K562 (cell line): ENCODE results near the gene POLR2C. TPM values are rescaled to one million over a fixed set of nuclear protein-coding genes. Genes with fewer than 3 reads are reported as not detected.
A peak's percentile ranks its signal among the peaks of the same experiment; 100 is the strongest.

Experiments used
- ATAC-seq: fragments of 200-7000 bp; cut with Tn5 transposase; 3 replicates; pipeline ENCODE4 v1.9.1; 2020; ENCODE audit warnings: moderate library complexity
- BruUV-seq: library from RNA; stranded (reverse); fragments of 400-500 nt; replicated peaks from 2 replicates; lab custom pipeline; 2021; lab: Mats Ljungman, UMichigan
- CTCF ChIA-PET: fragments of 300-600 bp; formaldehyde crosslinking; extraction: SDS; loops from one replicate; lab custom pipeline; 2021; ENCODE audit warnings: low intra/inter-chr PET ratio; lab: Yijun Ruan, JAX
- POLR2A ChIA-PET: fragments of 300-600, 350-650 bp; sonication (Branson Sonifier 250); formaldehyde crosslinking; extraction: SDS; loops from one replicate; lab custom pipeline; 2021; ENCODE audit warnings: antibody characterized with exemption, inconsistent platforms; lab: Yijun Ruan, JAX
- DNase-seq, 4 experiments: peaks; one replicate each; pipeline versions ENCODE4 v3.0.0 to v3.0.0-alpha.2; 2011 to 2018; ENCODE audit warnings: low spot score in 3 of 4, mixed read lengths in 3 of 4; ENCODE audit errors: extremely low read depth in 1 of 4
- FAIRE-seq: peaks from 2 replicates; lab custom pipeline; 2011; peaks lifted over from hg19 to GRCh38; lab: Jason Lieb, UNC
- H2AFZ ChIP-seq: 2 replicates; pipeline ENCODE4 v1.6.0; 2011; ENCODE audit warnings: low read depth, low read length, control low read depth, inconsistent platforms
- H3K27ac ChIP-seq: fragments of 200-600 bp; 3 replicates; pipeline ENCODE4 v1.8.0; 2011; ENCODE audit warnings: low read depth, mild to moderate bottlenecking, control low read depth, inconsistent platforms, low read length, moderate library complexity, mixed read lengths; ENCODE audit errors: extremely low read depth
- H3K27me3 ChIP-seq, 2 experiments: fragments of 300-600 bp in 1 of 2; 2 replicates in 1 of 2; 3 replicates in 1 of 2; pipeline versions ENCODE4 v1.6.0 to v1.8.0; 2011; ENCODE audit warnings: inconsistent platforms in 2 of 2, low read length in 2 of 2, mild to moderate bottlenecking in 1 of 2, mixed read lengths in 1 of 2, moderate library complexity in 1 of 2; ENCODE audit not compliant: control insufficient read depth in 2 of 2, insufficient read depth in 2 of 2
- H3K36me3 ChIP-seq: fragments of 300-600 bp; 3 replicates; pipeline ENCODE4 v1.8.0; 2011; ENCODE audit warnings: mild to moderate bottlenecking, low read length, inconsistent platforms; ENCODE audit not compliant: control insufficient read depth, insufficient read depth
- H3K4me1 ChIP-seq, 2 experiments: fragments of 200-600 bp in 1 of 2; replicated peaks in 1 of 2; 2 replicates in 1 of 2; 3 replicates in 1 of 2; pipeline versions ENCODE4 v1.5.1 to v1.8.0; 2011; ENCODE audit warnings: inconsistent platforms in 2 of 2, low read length in 2 of 2, mild to moderate bottlenecking in 1 of 2, mixed read lengths in 1 of 2, moderate library complexity in 1 of 2; ENCODE audit not compliant: control insufficient read depth in 2 of 2, insufficient read depth in 2 of 2
- H3K4me2 ChIP-seq: 2 replicates; pipeline ENCODE4 v1.6.1; 2011; ENCODE audit warnings: low read length, control low read depth, inconsistent platforms, mixed read lengths; ENCODE audit not compliant: insufficient read depth
- H3K4me3 ChIP-seq: fragments of 200-600 bp; sonication (generic), shearing (Covaris generic); 2 replicates; pipeline ENCODE4 v1.5.1; 2016; ENCODE audit warnings: control low read depth, inconsistent platforms
- H3K79me2 ChIP-seq: fragments of 200-600 bp; 3 replicates; pipeline ENCODE4 v1.8.0; 2011; ENCODE audit warnings: low read length, inconsistent platforms; ENCODE audit not compliant: control insufficient read depth, insufficient read depth
- H3K9ac ChIP-seq, 2 experiments: 2 replicates each; pipeline versions ENCODE4 v1.6.0 to v1.6.1; 2011; ENCODE audit warnings: low read depth in 2 of 2, low read length in 2 of 2, control low read depth in 1 of 2, inconsistent platforms in 1 of 2, mild to moderate bottlenecking in 1 of 2, mixed read lengths in 1 of 2; ENCODE audit not compliant: insufficient read depth in 1 of 2
- H3K9me1 ChIP-seq: one replicate; pipeline ENCODE4 v1.6.0; 2011; ENCODE audit warnings: inconsistent platforms, mild to moderate bottlenecking, low read length, moderate library complexity; ENCODE audit not compliant: control insufficient read depth, insufficient read depth
- H3K9me3 ChIP-seq: replicated peaks from 2 replicates; pipeline ENCODE4 v1.5.1; 2011; ENCODE audit warnings: low read depth, low read length, inconsistent platforms; ENCODE audit not compliant: control insufficient read depth, insufficient read depth
- H4K20me1 ChIP-seq: replicated peaks from 2 replicates; pipeline ENCODE4 v1.6.1; 2011; ENCODE audit warnings: low read length, inconsistent platforms, mixed read lengths; ENCODE audit not compliant: control insufficient read depth, insufficient read depth
- ARID2 ChIP-seq: fragments of 450-650 bp; IDR thresholded peaks from 2 replicates; pipeline ENCODE4 v1.6.1; 2017; ENCODE audit warnings: antibody characterized with exemption, mild to moderate bottlenecking
- BHLHE40 ChIP-seq: IDR thresholded peaks from 2 replicates; pipeline ENCODE4 v1.6.1; 2011; ENCODE audit warnings: low read length, improper control_type of control experiment
- CBX3 ChIP-seq, 2 experiments: IDR thresholded peaks; 1 replicate in 1 of 2; 2 replicates in 1 of 2; pipeline ENCODE4 v1.6.1; 2012; ENCODE audit warnings: inconsistent platforms in 2 of 2, low read length in 2 of 2, borderline replicate concordance in 1 of 2, control low read depth in 1 of 2
- CC2D1A ChIP-seq: fragments of 450-650 bp; IDR thresholded peaks from 2 replicates; pipeline ENCODE4 v1.6.1; 2017; ENCODE audit warnings: mild to moderate bottlenecking
- DACH1 ChIP-seq: fragments of 450-650 bp; IDR thresholded peaks from 2 replicates; pipeline ENCODE4 v1.6.1; 2018; ENCODE audit not compliant: partially characterized antibody
- MAFK ChIP-seq: IDR thresholded peaks from 2 replicates; pipeline ENCODE4 v1.6.1; 2011; ENCODE audit warnings: low read length, improper control_type of control experiment
- POLR2A ChIP-seq: fragments of 450-650 bp; conservative IDR thresholded peaks from 2 replicates; pipeline ENCODE4 v1.6.1; 2016
- RAD21 ChIP-seq, 2 experiments: fragments of 250-450 bp in 1 of 2; fragments of 450-650 bp in 1 of 2; sonication (Bioruptor Pico) in 1 of 2; formaldehyde crosslinking in 1 of 2; IDR thresholded peaks in 1 of 2; conservative IDR thresholded peaks in 1 of 2; 2 replicates each; pipeline versions ENCODE4 v1.4.0 to v1.8.0; 2020 to 2022; ENCODE audit warnings: mild to moderate bottlenecking in 2 of 2, moderate library complexity in 1 of 2
- RBM25 ChIP-seq: fragments of 200-400 bp; formaldehyde crosslinking; IDR thresholded peaks from 2 replicates; pipeline ENCODE4 v1.6.1; 2018; ENCODE audit warnings: low read length, low read depth, moderate library complexity; ENCODE audit not compliant: severe bottlenecking
- SMC3 ChIP-seq: conservative IDR thresholded peaks from 2 replicates; pipeline ENCODE4 v1.6.1; 2011; ENCODE audit warnings: low read depth, low read length, improper control_type of control experiment; ENCODE audit not compliant: insufficient read depth
- WHSC1 ChIP-seq: IDR thresholded peaks from one replicate; pipeline ENCODE4 v1.6.1; 2012; ENCODE audit warnings: low read length, control low read depth, inconsistent platforms
- XRCC5 ChIP-seq: fragments of 200-400 bp; formaldehyde crosslinking; IDR thresholded peaks from 2 replicates; pipeline ENCODE4 v1.6.1; 2017; ENCODE audit warnings: low read depth, mild to moderate bottlenecking, low read length
- YY1 ChIP-seq, 3 experiments: IDR thresholded peaks; 2 replicates each; pipeline ENCODE4 v1.6.1; 2011; ENCODE audit warnings: low read length in 2 of 3, mild to moderate bottlenecking in 2 of 3, moderate library complexity in 2 of 3, borderline replicate concordance in 1 of 3, control low read depth in 1 of 3, low read depth in 1 of 3; ENCODE audit not compliant: insufficient read depth in 3 of 3, insufficient replicate concordance in 2 of 3, control insufficient read depth in 1 of 3, insufficient read length in 1 of 3; ENCODE audit errors: extremely low read depth in 1 of 3
- ZNF224 ChIP-seq: sonication (generic); formaldehyde crosslinking; IDR thresholded peaks from 2 replicates; pipeline ENCODE4 v1.8.0; 2022; ENCODE audit warnings: mild to moderate bottlenecking, missing genetic modification reagents
- ZNF511 ChIP-seq: sonication (generic); formaldehyde crosslinking; IDR thresholded peaks from 2 replicates; pipeline ENCODE4 v1.8.0; 2022; ENCODE audit warnings: mild to moderate bottlenecking, missing genetic modification reagents
- WGBS: fragments of 100-300 bp; shearing (Covaris generic); methylation state at CpG from one replicate; pipeline ENCODE4 v1.1.6; 2016; ENCODE audit warnings: low coverage, mixed read lengths; ENCODE audit not compliant: insufficient coverage; ENCODE audit errors: missing lambda C conversion rate; 5-methylcytosine and 5-hydroxymethylcytosine counted together
- in situ Hi-C: fragments of 300-500 bp; cut with MboI; formaldehyde crosslinking; loops from 4 replicates; pipeline ENCODE4 v1.15.0; 2018; ENCODE audit warnings: inconsistent platforms, mixed read lengths
- intact Hi-C: fragments of 100-400 bp; cut with micrococcal nuclease; formaldehyde crosslinking; loops from 2 replicates; pipeline ENCODE4 v1.14.2; 2022
- polyA plus RNA-seq, 8 experiments: library from polyadenylated mRNA; depleted of rRNA in 4 of 8; stranded (reverse) in 5 of 8; unstranded in 3 of 8; fragments of >200 nt; fragmentation: Nextera tagmentation in 2 of 8; fragmentation: Illumina TruSeq in 1 of 8; extraction: Ambion mirVana in 2 of 8; extraction: Trizol in 1 of 8; gene quantifications; 2 replicates each; pipeline versions ENCODE4 v1.2.1 to v1.2.3, GENCODE V29; 2011 to 2014; ENCODE audit warnings: inconsistent platforms in 1 of 8, missing spikeins in 1 of 8
- total RNA-seq, 7 experiments: library from RNA; depleted of rRNA in 6 of 7; stranded (reverse); fragments of >200 nt in 6 of 7; fragmentation: Illumina TruSeq in 2 of 7; extraction: Trizol in 2 of 7; gene quantifications; 2 replicates each; pipeline versions ENCODE4 v1.2.1 to v1.2.3, GENCODE V29; 2011 to 2021; ENCODE audit warnings: low replicate concordance in 1 of 7
- TF ChIP-seq, protein P1 (sequence below), 3 experiments: IDR thresholded peaks in 2 of 3; conservative IDR thresholded peaks in 1 of 3; 2 replicates each; pipeline ENCODE4 v1.5.1; 2011 to 2012; ENCODE audit warnings: low read length in 3 of 3, mild to moderate bottlenecking in 3 of 3, control low read depth in 2 of 3, improper control_type of control experiment in 1 of 3, inconsistent platforms in 1 of 3, low read depth in 1 of 3, mixed read lengths in 1 of 3, moderate library complexity in 1 of 3; ENCODE audit not compliant: insufficient read depth in 2 of 3
- TF ChIP-seq, protein P2 (sequence below): sonication (generic); formaldehyde crosslinking; IDR thresholded peaks from 2 replicates; pipeline ENCODE4 v1.8.0; 2022; ENCODE audit warnings: missing genetic modification reagents, mild to moderate bottlenecking, moderate library complexity, borderline replicate concordance

POLR2C gene
- total and polyA plus RNA-seq, 9 of the 15 experiments (the other 6 are each of a cell fraction or from before 2014, with no cell fraction given): 70.3 to 163 (median 92.3) TPM

- in situ Hi-C loops: loop anchor here (5.0 kb wide), 3 partner anchors 43 to 218 kb away; no protein-coding TSS in a partner anchor
- Histone ChIP-seq H2AFZ (no peak overlapping the region), H4K20me1 (no peaks in the 10 kb centered on the region), H3K4me2 (no peak overlapping the region), H3K9me1 (peaks cover 2% of the 10 kb centered on the region), H3K36me3 (no peaks in the 10 kb centered on the region), H3K4me1 (peaks cover 0 to 14% of the 10 kb centered on the region in 2 experiments; a peak in 1 of 5 replicates), H3K4me3 (no peak overlapping the region), H3K27me3 (no peaks in the 10 kb centered on the region), H3K79me2 (no peaks in the 10 kb centered on the region), H3K9ac (no peak overlapping the region), H3K9me3 (no peaks in the 10 kb centered on the region), H3K27ac (no peak overlapping the region)
- ChIA-PET POLR2A (interaction anchor here (0.6 to 1.1 kb wide), 4 partner anchors 9 to 176 kb away, joined by 3 to 7 read pairs (median 4); no protein-coding TSS in a partner anchor), CTCF (interaction anchor here (0.6 to 3.3 kb wide), 6 partner anchors 44 to 219 kb away, joined by 3 to 44 read pairs (median 12); partner anchors contain the start of gene POLR2C)
- BruUV-seq: no TSS peak
- intact Hi-C loops: loop anchor here (1.0 to 10.0 kb wide), 4 partner anchors 44 to 435 kb away; no protein-coding TSS in a partner anchor
- ATAC-seq (peak; percentile 98), FAIRE-seq (peak; percentile 98), DNase-seq (peak; percentile 82 to 85 (median 83))
- WGBS: 26% methylated on average over 10 of the region's 10 CpGs
- TF ChIP-seq RBM25: peak; percentile 31
- peak; percentile 86 for TF ChIP-seq ARID2
- no peak for TF ChIP-seq WHSC1
- TF ChIP-seq, protein P1, sequence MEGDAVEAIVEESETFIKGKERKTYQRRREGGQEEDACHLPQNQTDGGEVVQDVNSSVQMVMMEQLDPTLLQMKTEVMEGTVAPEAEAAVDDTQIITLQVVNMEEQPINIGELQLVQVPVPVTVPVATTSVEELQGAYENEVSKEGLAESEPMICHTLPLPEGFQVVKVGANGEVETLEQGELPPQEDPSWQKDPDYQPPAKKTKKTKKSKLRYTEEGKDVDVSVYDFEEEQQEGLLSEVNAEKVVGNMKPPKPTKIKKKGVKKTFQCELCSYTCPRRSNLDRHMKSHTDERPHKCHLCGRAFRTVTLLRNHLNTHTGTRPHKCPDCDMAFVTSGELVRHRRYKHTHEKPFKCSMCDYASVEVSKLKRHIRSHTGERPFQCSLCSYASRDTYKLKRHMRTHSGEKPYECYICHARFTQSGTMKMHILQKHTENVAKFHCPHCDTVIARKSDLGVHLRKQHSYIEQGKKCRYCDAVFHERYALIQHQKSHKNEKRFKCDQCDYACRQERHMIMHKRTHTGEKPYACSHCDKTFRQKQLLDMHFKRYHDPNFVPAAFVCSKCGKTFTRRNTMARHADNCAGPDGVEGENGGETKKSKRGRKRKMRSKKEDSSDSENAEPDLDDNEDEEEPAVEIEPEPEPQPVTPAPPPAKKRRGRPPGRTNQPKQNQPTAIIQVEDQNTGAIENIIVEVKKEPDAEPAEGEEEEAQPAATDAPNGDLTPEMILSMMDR (IDR thresholded peaks at IDR 0.05 in 2 of 3, conservative IDR thresholded peaks at IDR 0.05 in 1 of 3; ENCODE audit: insufficient read depth in 2 of 3, low read depth in 1 of 3, low read length in 3 of 3): peak; percentile 96 to 98 (median 96)
- 0 out of 2 replicates have a peak, but pooled peaks have one; percentile 18 for TF ChIP-seq BHLHE40
- peak in 2 of 3 experiments; percentile 68 to 74 for TF ChIP-seq YY1 (IDR thresholded peaks at IDR 0.05; ENCODE audit: borderline replicate concordance in 1 of 3, control insufficient read depth in 1 of 3, extremely low read depth in 1 of 3, insufficient read depth in 3 of 3, insufficient read length in 1 of 3, insufficient replicate concordance in 2 of 3, low read depth in 1 of 3, low read length in 2 of 3)
- TF ChIP-seq ZNF511: no peak
- TF ChIP-seq MAFK: peak; percentile 39; the same call in 1 of the 2 replicates
- TF ChIP-seq, protein P2, sequence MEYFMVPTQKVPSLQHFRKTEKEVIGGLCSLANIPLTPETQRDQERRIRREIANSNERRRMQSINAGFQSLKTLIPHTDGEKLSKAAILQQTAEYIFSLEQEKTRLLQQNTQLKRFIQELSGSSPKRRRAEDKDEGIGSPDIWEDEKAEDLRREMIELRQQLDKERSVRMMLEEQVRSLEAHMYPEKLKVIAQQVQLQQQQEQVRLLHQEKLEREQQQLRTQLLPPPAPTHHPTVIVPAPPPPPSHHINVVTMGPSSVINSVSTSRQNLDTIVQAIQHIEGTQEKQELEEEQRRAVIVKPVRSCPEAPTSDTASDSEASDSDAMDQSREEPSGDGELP (CRISPR knock-in tag): peak; percentile 83
- peak; percentile 81 for TF ChIP-seq CC2D1A
- 0 out of 2 replicates have a peak, but pooled peaks have one; percentile 47 for TF ChIP-seq XRCC5
- TF ChIP-seq CBX3 (IDR thresholded peaks at IDR 0.05; ENCODE audit: borderline replicate concordance in 1 of 2, low read length in 2 of 2): 0 out of 3 replicates have a peak, but pooled peaks of 1 of the 2 experiments have one; percentile 21
- TF ChIP-seq SMC3: peak; percentile 97
- peak; percentile 94 to 98 for TF ChIP-seq RAD21 (CRISPR knock-in tag; conservative IDR thresholded peaks at IDR 0.05 in 1 of 2, IDR thresholded peaks at IDR 0.05 in 1 of 2)
- TF ChIP-seq POLR2A: no peak
- TF ChIP-seq ZNF224 (CRISPR knock-in tag): no peak
- TF ChIP-seq DACH1: no peak
Measured at GRCh38 chr16:57519796-57520360, 57.4 kb downstream of the POLR2C start.
